ENCODE data around the gene TBCA. TPM values are rescaled to one million over a fixed set of nuclear protein-coding genes. Genes with fewer than 3 reads are reported as not detected.

The TBCA gene
- total RNA-seq, 1 experiment from 2014 or later: 327 TPM

DNA sequence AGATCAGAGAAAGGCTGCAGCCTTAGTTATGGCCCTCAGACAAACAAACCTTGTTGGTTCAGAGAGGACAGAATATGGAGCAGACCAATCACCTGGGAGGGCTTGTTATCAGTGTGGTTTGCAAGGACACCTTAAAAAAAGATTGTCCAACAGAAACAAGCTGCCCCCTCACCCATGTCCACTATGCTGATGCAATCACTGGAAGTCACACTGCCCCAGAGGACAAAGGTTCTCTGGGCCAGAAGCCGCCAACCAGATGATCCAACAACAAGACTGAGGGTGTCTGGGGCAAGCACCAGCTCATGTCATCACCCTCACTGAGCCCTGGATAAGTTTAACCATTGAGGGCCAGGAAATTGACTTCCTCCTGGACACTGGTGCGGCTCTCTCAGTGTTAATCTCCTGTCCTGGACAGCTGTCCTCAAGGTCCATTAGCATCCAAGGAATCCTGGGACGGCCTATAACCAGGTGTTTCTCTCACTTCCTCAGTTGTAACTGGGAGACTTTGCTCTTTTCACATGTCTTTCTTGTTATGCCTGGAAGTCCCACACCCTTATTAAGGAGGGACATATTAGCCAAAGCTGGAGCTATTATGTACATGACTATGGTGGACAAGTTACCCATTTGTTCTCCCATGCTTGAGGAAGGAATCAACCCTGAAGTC is 36.9 kb upstream of the TBCA start:
- ChIA-PET POLR2A (no interaction called here), CTCF (no interaction called here)
- H3K9me3 Mint-ChIP-seq: peaks cover 19% of the 10 kb centered on the region
- H3K36me3 Mint-ChIP-seq: peaks cover 12% of the 10 kb centered on the region
- H3K27me3 Mint-ChIP-seq (ENCODE audit: low read depth): peaks cover 18% of the 10 kb centered on the region
- TF ChIP-seq, protein P1, sequence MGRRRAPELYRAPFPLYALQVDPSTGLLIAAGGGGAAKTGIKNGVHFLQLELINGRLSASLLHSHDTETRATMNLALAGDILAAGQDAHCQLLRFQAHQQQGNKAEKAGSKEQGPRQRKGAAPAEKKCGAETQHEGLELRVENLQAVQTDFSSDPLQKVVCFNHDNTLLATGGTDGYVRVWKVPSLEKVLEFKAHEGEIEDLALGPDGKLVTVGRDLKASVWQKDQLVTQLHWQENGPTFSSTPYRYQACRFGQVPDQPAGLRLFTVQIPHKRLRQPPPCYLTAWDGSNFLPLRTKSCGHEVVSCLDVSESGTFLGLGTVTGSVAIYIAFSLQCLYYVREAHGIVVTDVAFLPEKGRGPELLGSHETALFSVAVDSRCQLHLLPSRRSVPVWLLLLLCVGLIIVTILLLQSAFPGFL (CRISPR knock-in tag; IDR thresholded peaks at IDR 0.05; ENCODE audit: borderline replicate concordance): no peak
- no peak for TF ChIP-seq NFATC4 (CRISPR knock-in tag; IDR thresholded peaks at IDR 0.05)
- peak; percentile 99 for TF ChIP-seq GABPB1 (CRISPR knock-in tag; IDR thresholded peaks at IDR 0.05)
- no peak for TF ChIP-seq ATF3 (CRISPR knock-in tag; conservative IDR thresholded peaks at IDR 0.05)
- no peak overlapping the region for H3K4me3 Mint-ChIP-seq
- ATAC-seq: no peak
- H3K27ac Mint-ChIP-seq: no peak overlapping the region
- no peak for DNase-seq (ENCODE audit: low spot score)
- H3K4me1 Mint-ChIP-seq: no peaks in the 10 kb centered on the region

DNA sequence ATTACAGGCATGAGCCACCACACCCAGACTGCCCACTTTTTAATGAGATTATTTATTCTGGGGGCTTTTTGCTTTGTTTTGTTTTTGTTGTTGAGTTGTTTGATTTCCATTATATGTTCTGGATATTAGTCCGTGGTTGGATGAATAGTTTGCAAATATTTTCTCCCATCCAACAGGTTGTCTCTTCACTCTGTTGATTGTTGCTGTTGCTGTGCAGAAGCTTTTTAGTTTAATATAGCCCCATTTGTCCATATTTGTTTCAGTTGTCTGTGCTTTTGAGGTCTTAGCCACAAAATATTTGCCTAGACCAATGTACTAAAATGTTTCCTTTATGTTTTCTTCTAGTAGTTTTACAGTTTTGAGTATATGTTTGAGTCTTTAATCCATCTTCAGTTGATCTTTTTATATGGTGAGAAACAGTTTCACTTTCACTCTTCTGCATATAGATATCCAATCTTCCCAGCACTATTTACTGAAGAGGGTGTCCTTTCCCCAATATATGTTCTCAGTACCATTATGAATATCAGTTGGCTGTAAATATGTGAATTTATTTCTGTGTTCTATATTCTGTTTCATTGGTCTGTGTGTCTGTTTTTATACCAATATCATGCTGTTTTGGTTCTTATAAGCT is 30.2 kb upstream of the TBCA start:
- CTCF ChIA-PET: interaction anchor here (0.6 kb wide), 2 partner anchors 10 to 1440 kb away, joined by 4 read pairs; no protein-coding TSS in a partner anchor
- H3K9me3 Mint-ChIP-seq: peaks cover 35% of the 10 kb centered on the region
- H3K4me1 Mint-ChIP-seq: no peaks in the 10 kb centered on the region
- ATAC-seq (no peak), DNase-seq (ENCODE audit: low spot score) (no peak)
- POLR2A ChIA-PET: no interaction called here
- H3K27me3 Mint-ChIP-seq (ENCODE audit: low read depth): peaks cover 7% of the 10 kb centered on the region; the same call in 1 of the 2 replicates
- H3K4me3 Mint-ChIP-seq: no peak overlapping the region
- H3K36me3 Mint-ChIP-seq: peaks cover 15% of the 10 kb centered on the region
- TF ChIP-seq, protein P2, sequence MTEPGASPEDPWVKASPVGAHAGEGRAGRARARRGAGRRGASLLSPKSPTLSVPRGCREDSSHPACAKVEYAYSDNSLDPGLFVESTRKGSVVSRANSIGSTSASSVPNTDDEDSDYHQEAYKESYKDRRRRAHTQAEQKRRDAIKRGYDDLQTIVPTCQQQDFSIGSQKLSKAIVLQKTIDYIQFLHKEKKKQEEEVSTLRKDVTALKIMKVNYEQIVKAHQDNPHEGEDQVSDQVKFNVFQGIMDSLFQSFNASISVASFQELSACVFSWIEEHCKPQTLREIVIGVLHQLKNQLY (CRISPR knock-in tag; IDR thresholded peaks at IDR 0.05): no peak
- no peak for TF ChIP-seq SMAD3 (CRISPR knock-in tag; IDR thresholded peaks at IDR 0.05; ENCODE audit: borderline replicate concordance)
- TF ChIP-seq TP53 (CRISPR knock-in tag; IDR thresholded peaks at IDR 0.05): no peak
- TF ChIP-seq RORB (CRISPR knock-in tag; IDR thresholded peaks at IDR 0.05): no peak
- TF ChIP-seq, protein P3, sequence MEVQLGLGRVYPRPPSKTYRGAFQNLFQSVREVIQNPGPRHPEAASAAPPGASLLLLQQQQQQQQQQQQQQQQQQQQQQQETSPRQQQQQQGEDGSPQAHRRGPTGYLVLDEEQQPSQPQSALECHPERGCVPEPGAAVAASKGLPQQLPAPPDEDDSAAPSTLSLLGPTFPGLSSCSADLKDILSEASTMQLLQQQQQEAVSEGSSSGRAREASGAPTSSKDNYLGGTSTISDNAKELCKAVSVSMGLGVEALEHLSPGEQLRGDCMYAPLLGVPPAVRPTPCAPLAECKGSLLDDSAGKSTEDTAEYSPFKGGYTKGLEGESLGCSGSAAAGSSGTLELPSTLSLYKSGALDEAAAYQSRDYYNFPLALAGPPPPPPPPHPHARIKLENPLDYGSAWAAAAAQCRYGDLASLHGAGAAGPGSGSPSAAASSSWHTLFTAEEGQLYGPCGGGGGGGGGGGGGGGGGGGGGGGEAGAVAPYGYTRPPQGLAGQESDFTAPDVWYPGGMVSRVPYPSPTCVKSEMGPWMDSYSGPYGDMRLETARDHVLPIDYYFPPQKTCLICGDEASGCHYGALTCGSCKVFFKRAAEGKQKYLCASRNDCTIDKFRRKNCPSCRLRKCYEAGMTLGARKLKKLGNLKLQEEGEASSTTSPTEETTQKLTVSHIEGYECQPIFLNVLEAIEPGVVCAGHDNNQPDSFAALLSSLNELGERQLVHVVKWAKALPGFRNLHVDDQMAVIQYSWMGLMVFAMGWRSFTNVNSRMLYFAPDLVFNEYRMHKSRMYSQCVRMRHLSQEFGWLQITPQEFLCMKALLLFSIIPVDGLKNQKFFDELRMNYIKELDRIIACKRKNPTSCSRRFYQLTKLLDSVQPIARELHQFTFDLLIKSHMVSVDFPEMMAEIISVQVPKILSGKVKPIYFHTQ (CRISPR knock-in tag; IDR thresholded peaks at IDR 0.05): no peak
- TF ChIP-seq, protein P4, sequence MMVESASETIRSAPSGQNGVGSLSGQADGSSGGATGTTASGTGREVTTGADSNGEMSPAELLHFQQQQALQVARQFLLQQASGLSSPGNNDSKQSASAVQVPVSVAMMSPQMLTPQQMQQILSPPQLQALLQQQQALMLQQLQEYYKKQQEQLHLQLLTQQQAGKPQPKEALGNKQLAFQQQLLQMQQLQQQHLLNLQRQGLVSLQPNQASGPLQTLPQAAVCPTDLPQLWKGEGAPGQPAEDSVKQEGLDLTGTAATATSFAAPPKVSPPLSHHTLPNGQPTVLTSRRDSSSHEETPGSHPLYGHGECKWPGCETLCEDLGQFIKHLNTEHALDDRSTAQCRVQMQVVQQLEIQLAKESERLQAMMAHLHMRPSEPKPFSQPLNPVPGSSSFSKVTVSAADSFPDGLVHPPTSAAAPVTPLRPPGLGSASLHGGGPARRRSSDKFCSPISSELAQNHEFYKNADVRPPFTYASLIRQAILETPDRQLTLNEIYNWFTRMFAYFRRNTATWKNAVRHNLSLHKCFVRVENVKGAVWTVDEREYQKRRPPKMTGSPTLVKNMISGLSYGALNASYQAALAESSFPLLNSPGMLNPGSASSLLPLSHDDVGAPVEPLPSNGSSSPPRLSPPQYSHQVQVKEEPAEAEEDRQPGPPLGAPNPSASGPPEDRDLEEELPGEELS (CRISPR knock-in tag; IDR thresholded peaks at IDR 0.05): no peak
- TF ChIP-seq TCF7 (CRISPR knock-in tag; IDR thresholded peaks at IDR 0.05; ENCODE audit: low read depth): no peak
- no peak overlapping the region for H3K27ac Mint-ChIP-seq

DNA sequence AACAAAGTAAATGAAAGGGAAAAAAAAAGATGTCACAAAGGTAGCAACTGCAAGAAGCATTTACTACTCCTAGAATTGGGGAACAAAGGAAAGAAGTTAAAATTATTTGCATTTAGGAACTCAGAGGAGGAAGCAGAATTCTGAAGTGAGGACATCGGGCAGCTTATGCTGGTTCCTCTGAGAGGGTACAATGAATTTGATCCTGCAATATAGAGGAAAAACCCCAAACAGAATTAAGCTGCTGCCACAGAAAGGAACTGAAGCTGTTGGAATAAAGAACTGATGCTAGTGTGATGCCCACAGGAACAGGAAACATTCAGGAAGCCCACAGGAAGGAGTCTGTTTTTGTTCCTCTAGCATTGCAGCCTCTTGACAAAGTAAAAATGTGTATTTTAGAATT is 22.3 kb upstream of the TBCA start:
- POLR2A ChIA-PET: no interaction called here
- no peaks in the 10 kb centered on the region for H3K4me1 Mint-ChIP-seq
- peaks cover 51% of the 10 kb centered on the region for H3K9me3 Mint-ChIP-seq
- H3K27ac Mint-ChIP-seq: no peak overlapping the region
- no peak overlapping the region for H3K4me3 Mint-ChIP-seq
- ATAC-seq (no peak), DNase-seq (ENCODE audit: low spot score) (no peak)
- H3K36me3 Mint-ChIP-seq: peaks cover 16% of the 10 kb centered on the region
- CTCF ChIA-PET: no interaction called here
- peaks cover 5% of the 10 kb centered on the region; the same call in 1 of the 2 replicates for H3K27me3 Mint-ChIP-seq (ENCODE audit: low read depth)
- TF ChIP-seq IRF2 (CRISPR knock-in tag; IDR thresholded peaks at IDR 0.05; ENCODE audit: borderline replicate concordance, low read depth): no peak
- no peak for TF ChIP-seq FOXK1 (CRISPR knock-in tag; IDR thresholded peaks at IDR 0.05)
- no peak for TF ChIP-seq CREB1 (CRISPR knock-in tag; IDR thresholded peaks at IDR 0.05)
- TF ChIP-seq TCF7 (CRISPR knock-in tag; IDR thresholded peaks at IDR 0.05; ENCODE audit: low read depth): no peak
- TF ChIP-seq ETV6 (CRISPR knock-in tag; IDR thresholded peaks at IDR 0.05): no peak
- no peak for TF ChIP-seq ZNF416 (CRISPR knock-in tag; IDR thresholded peaks at IDR 0.05)
- TF ChIP-seq ESRRA (CRISPR knock-in tag; IDR thresholded peaks at IDR 0.05; ENCODE audit: borderline replicate concordance): no peak
- TF ChIP-seq ELF4 (CRISPR knock-in tag; IDR thresholded peaks at IDR 0.05; ENCODE audit: low read depth): no peak
- TF ChIP-seq ATF6 (CRISPR knock-in tag; IDR thresholded peaks at IDR 0.05): no peak

Data from WTC11 (cell line).